ENCODE data around the gene ANK3. TPM values are rescaled to one million over a fixed set of nuclear protein-coding genes. Genes with fewer than 3 reads are reported as not detected.

Gene ANK3
- total RNA-seq, 4 donors from 2014 or later, result 34.8 to 91.3 (median 56.7) TPM

- no peak overlapping the region for H3K4me3 ChIP-seq
- H3K36me3 ChIP-seq, result no peaks in the 10 kb centered on the region
- H3K27ac ChIP-seq, result no peak overlapping the region
- DNase-seq, result no peak
- H3K27me3 ChIP-seq, result no peaks in the 10 kb centered on the region
- intact Hi-C loops (cut with DNase I; ENCODE audit: low total_unique reads), result no loop called here
- peaks cover 0 to 3% of the 10 kb centered on the region in 2 donors for H3K4me1 ChIP-seq
- TF ChIP-seq CTCF (IDR thresholded peaks at IDR 0.05) (no peak), POLR2A (IDR thresholded peaks at IDR 0.05) (no peak)
- H3K9me3 ChIP-seq, result no peaks in the 10 kb centered on the region
These were observed 398.6 kb downstream of the ANK3 start for GRCh38 chr10:59991117-59991516.

GRCh38 chr10:59985639-59986038 lies 404.0 kb downstream of the ANK3 start:
- Histone ChIP-seq H3K9me3 (no peaks in the 10 kb centered on the region), H3K4me3 (no peak overlapping the region), H3K36me3 (no peaks in the 10 kb centered on the region), H3K27ac (no peak overlapping the region), H3K27me3 (no peaks in the 10 kb centered on the region), H3K4me1 (no peaks in the 10 kb centered on the region)
- intact Hi-C loops (cut with DNase I; ENCODE audit: low total_unique reads), result no loop called here
- no peak for DNase-seq
- no peak for TF ChIP-seq CTCF (IDR thresholded peaks at IDR 0.05)
- TF ChIP-seq POLR2A (IDR thresholded peaks at IDR 0.05), result no peak

- Histone ChIP-seq H3K4me3 (no peak overlapping the region), H3K36me3 (no peaks in the 10 kb centered on the region), H3K27me3 (no peaks in the 10 kb centered on the region), H3K4me1 (no peaks in the 10 kb centered on the region), H3K9me3 (no peaks in the 10 kb centered on the region), H3K27ac (no peak overlapping the region)
- no peak for DNase-seq
- TF ChIP-seq CTCF (IDR thresholded peaks at IDR 0.05), result no peak
- no peak for TF ChIP-seq POLR2A (IDR thresholded peaks at IDR 0.05)
- intact Hi-C loops (cut with DNase I; ENCODE audit: low total_unique reads), result no loop called here
These were observed 405.3 kb downstream of the ANK3 start for GRCh38 chr10:59984415-59984814.

GRCh38 chr10:59980356-59980755 lies 409.3 kb downstream of the ANK3 start:
- no peaks in the 10 kb centered on the region for H3K36me3 ChIP-seq
- H3K9me3 ChIP-seq, result no peaks in the 10 kb centered on the region
- no peaks in the 10 kb centered on the region for H3K4me1 ChIP-seq
- intact Hi-C loops (cut with DNase I; ENCODE audit: low total_unique reads), result no loop called here
- no peak overlapping the region for H3K4me3 ChIP-seq
- no peak for TF ChIP-seq POLR2A (IDR thresholded peaks at IDR 0.05)
- TF ChIP-seq CTCF (IDR thresholded peaks at IDR 0.05), result no peak
- no peak for DNase-seq
- no peak overlapping the region for H3K27ac ChIP-seq
- H3K27me3 ChIP-seq, result no peaks in the 10 kb centered on the region

- TF ChIP-seq POLR2A (IDR thresholded peaks at IDR 0.05) (no peak), CTCF (IDR thresholded peaks at IDR 0.05) (no peak)
- H3K27me3 ChIP-seq, result no peaks in the 10 kb centered on the region
- no peak overlapping the region for H3K27ac ChIP-seq
- no peaks in the 10 kb centered on the region for H3K9me3 ChIP-seq
- no peaks in the 10 kb centered on the region for H3K36me3 ChIP-seq
- no peaks in the 10 kb centered on the region for H3K4me1 ChIP-seq
- intact Hi-C loops (cut with DNase I; ENCODE audit: low total_unique reads), result no loop called here
- no peak for DNase-seq
- no peak overlapping the region for H3K4me3 ChIP-seq
These were observed 412.2 kb downstream of the ANK3 start for GRCh38 chr10:59977486-59977885.

Measured in uterus (tissue), 4 donors.